Vagina (tissue), 2 donors: ENCODE results near the gene HSD11B2. TPM values are rescaled to one million over a fixed set of nuclear protein-coding genes. Genes with fewer than 3 reads are reported as not detected.

ENCODE experiments used
- DNase-seq, 2 donors: peaks; one replicate each; pipeline ENCODE4 v3.0.0-alpha.2; 2017; ENCODE audit errors: extremely low spot score in 2 of 2
- H3K27ac ChIP-seq: fragments of 200-600 bp; sonication (generic); one replicate; pipeline ENCODE4 v1.5.1; 2019
- H3K27me3 ChIP-seq: fragments of 200-600 bp; sonication (generic); one replicate; pipeline ENCODE4 v1.5.1; 2019
- H3K36me3 ChIP-seq, 2 donors: fragments of 200-600 bp; sonication (generic); one replicate each; pipeline ENCODE4 v1.5.1; 2017 to 2019
- H3K4me1 ChIP-seq: fragments of 200-600 bp; sonication (generic); one replicate; pipeline ENCODE4 v1.5.1; 2019
- H3K4me3 ChIP-seq, 2 donors: fragments of 200-600 bp; sonication (generic); 1 replicate in 1 of 2; 2 replicates in 1 of 2; pipeline ENCODE4 v1.5.1; 2016 to 2019
- H3K9me3 ChIP-seq: fragments of 200-600 bp; sonication (generic); one replicate; pipeline ENCODE4 v1.5.1; 2019
- POLR2A ChIP-seq, 2 donors: fragments of 450-650 bp; IDR thresholded peaks; one replicate each; pipeline ENCODE4 v1.6.1; 2017; ENCODE audit warnings: antibody characterized with exemption in 2 of 2, mild to moderate bottlenecking in 2 of 2, moderate library complexity in 2 of 2
- POLR2AphosphoS5 ChIP-seq, 2 donors: sonication (generic); formaldehyde crosslinking; IDR thresholded peaks; one replicate each; pipeline ENCODE4 v1.9.0; 2017; ENCODE audit warnings: antibody characterized with exemption in 2 of 2, mild to moderate bottlenecking in 2 of 2, low read depth in 1 of 2; ENCODE audit not compliant: insufficient read depth in 1 of 2
- intact Hi-C: fragments of 100-400 bp; cut with DNase I; formaldehyde crosslinking; loops from one replicate; pipeline ENCODE4 v1.15.1; 2023
- total RNA-seq: library from RNA; depleted of rRNA; stranded (reverse); fragments of >200 nt; gene quantifications from one replicate; pipeline ENCODE4 v1.2.3, GENCODE V29; 2016
- TF ChIP-seq, protein P1 (sequence below), 3 experiments: fragments of 450-650 bp in 2 of 3; fragments of 200-600 bp in 1 of 3; sonication (generic) in 1 of 3; IDR thresholded peaks; one replicate each; pipeline ENCODE4 v1.5.1; 2017 to 2019; ENCODE audit warnings: antibody characterized with exemption in 3 of 3, mild to moderate bottlenecking in 2 of 3, moderate library complexity in 2 of 3

The HSD11B2 gene
- total RNA-seq = 30.2 TPM

DNA sequence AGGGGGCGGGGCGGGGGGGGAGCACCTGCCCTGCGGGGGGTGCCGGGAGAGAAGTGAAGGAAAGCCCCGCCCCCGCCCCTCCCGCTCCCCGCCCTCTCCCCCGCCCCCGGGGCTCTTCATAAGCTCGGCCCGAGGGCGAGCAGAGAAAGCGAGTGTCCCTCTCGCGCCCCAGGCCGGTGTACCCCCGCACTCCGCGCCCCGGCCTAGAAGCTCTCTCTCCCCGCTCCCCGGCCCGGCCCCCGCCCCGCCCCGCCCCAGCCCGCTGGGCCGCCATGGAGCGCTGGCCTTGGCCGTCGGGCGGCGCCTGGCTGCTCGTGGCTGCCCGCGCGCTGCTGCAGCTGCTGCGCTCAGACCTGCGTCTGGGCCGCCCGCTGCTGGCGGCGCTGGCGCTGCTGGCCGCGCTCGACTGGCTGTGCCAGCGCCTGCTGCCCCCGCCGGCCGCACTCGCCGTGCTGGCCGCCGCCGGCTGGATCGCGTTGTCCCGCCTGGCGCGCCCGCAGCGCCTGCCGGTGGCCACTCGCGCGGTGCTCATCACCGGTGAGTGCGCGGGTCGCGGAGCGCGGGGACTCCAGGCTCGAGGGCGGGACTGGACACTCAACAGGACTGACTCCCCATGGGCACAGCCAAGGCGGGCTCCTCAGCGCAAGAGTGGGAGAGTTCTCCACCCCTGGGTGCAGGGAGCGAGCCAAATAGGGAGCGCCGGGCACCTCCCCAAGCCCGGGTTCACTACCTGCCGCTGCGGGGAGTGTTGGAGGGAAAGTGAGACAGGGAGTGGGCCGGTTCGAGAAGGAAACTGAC, at the start of gene HSD11B2:
TSS of gene HSD11B2 (plus strand) at position 145 of the 798 bp plus-strand sequence. CDS start at position 273, 128 bp downstream.
- intact Hi-C loops = loop anchor here (2.0 kb wide), 1 partner anchor 34 kb away; no protein-coding TSS in a partner anchor
- Histone ChIP-seq H3K36me3 (no peaks in the 10 kb centered on the region), H3K9me3 (no peaks in the 10 kb centered on the region), H3K4me3 (peak within 1 kb of the TSS; percentile 49 to 54), H3K4me1 (peaks cover 67% of the 10 kb centered on the region), H3K27me3 (no peaks in the 10 kb centered on the region), H3K27ac (peak within 1 kb of the TSS; percentile 78)
- no peak for DNase-seq
- TF ChIP-seq POLR2AphosphoS5 (IDR thresholded peaks at IDR 0.05; ENCODE audit: insufficient read depth in 1 of 2, low read depth in 1 of 2) (no peak), POLR2A (IDR thresholded peaks at IDR 0.05) (no peak)
- TF ChIP-seq, protein P1, sequence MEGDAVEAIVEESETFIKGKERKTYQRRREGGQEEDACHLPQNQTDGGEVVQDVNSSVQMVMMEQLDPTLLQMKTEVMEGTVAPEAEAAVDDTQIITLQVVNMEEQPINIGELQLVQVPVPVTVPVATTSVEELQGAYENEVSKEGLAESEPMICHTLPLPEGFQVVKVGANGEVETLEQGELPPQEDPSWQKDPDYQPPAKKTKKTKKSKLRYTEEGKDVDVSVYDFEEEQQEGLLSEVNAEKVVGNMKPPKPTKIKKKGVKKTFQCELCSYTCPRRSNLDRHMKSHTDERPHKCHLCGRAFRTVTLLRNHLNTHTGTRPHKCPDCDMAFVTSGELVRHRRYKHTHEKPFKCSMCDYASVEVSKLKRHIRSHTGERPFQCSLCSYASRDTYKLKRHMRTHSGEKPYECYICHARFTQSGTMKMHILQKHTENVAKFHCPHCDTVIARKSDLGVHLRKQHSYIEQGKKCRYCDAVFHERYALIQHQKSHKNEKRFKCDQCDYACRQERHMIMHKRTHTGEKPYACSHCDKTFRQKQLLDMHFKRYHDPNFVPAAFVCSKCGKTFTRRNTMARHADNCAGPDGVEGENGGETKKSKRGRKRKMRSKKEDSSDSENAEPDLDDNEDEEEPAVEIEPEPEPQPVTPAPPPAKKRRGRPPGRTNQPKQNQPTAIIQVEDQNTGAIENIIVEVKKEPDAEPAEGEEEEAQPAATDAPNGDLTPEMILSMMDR (IDR thresholded peaks at IDR 0.05) = no peak

DNA sequence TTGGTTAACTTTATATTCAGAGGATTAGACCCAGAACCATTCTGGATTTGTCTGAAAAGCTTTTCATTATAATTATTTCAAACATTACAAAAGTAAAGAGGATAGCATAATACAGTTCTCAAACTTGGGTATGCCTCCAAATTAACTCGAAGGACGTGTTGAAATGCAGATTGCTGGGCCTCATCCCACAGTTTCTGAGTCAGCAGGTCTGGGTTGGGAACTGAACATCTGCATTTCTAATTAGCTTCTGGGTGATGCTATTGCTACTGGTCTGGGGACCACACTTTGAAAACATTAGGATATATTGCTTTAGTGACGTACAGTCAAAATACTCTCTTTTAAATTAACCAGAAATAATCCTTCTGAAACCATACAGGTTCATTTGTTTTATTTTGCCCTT, 47.6 kb upstream of the HSD11B2 start:
- Histone ChIP-seq H3K4me3 (no peak overlapping the region), H3K4me1 (no peaks in the 10 kb centered on the region), H3K9me3 (no peaks in the 10 kb centered on the region), H3K27ac (no peak overlapping the region), H3K36me3 (no peaks in the 10 kb centered on the region), H3K27me3 (no peaks in the 10 kb centered on the region)
- intact Hi-C loops = no loop called here
- TF ChIP-seq, protein P1 (IDR thresholded peaks at IDR 0.05) = no peak
- TF ChIP-seq POLR2AphosphoS5 (IDR thresholded peaks at IDR 0.05; ENCODE audit: insufficient read depth in 1 of 2, low read depth in 1 of 2) (no peak), POLR2A (IDR thresholded peaks at IDR 0.05) (no peak)
- no peak for DNase-seq

DNA sequence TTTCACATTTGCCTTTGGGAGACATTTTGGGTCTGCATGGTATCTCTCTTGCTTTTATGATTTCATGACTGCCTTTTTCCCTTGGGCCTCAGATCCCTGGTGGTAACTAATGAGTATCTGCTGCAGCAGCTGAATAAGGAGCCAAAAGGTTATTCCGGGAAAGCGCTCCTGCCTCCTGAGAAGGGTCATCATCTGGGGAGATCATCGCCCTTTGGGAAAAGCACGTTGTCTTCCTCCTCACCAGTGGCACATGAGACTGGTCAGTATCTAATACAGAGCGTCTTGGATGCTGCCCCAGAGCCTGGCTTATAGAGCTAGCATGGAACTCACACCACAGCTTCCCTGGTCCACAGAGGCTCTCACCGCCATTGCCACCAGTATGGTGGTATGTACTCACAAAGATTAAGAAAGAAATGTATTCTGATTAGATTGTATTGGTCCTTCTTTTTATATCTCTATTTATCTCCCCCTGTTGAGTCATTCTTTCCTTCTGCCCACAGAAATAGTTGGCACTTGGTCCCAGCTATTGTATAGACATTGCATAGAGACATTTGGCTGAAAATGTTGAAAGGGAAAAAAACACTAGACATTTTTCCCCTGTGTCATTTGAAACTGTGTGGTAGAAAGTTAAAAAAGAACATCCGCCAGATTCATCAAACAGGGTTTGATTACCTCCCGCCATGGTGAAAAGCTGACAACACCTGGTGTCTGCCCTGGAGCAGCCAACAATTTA, 46.0 kb upstream of the HSD11B2 start:
- H3K36me3 ChIP-seq = no peaks in the 10 kb centered on the region
- no peak overlapping the region for H3K27ac ChIP-seq
- TF ChIP-seq POLR2AphosphoS5 (IDR thresholded peaks at IDR 0.05; ENCODE audit: insufficient read depth in 1 of 2, low read depth in 1 of 2) (no peak), POLR2A (IDR thresholded peaks at IDR 0.05) (no peak)
- TF ChIP-seq, protein P1 (IDR thresholded peaks at IDR 0.05) = no peak
- intact Hi-C loops = no loop called here
- H3K4me3 ChIP-seq = no peak overlapping the region
- no peak for DNase-seq
- no peaks in the 10 kb centered on the region for H3K9me3 ChIP-seq
- no peaks in the 10 kb centered on the region for H3K4me1 ChIP-seq
- no peaks in the 10 kb centered on the region for H3K27me3 ChIP-seq

DNA sequence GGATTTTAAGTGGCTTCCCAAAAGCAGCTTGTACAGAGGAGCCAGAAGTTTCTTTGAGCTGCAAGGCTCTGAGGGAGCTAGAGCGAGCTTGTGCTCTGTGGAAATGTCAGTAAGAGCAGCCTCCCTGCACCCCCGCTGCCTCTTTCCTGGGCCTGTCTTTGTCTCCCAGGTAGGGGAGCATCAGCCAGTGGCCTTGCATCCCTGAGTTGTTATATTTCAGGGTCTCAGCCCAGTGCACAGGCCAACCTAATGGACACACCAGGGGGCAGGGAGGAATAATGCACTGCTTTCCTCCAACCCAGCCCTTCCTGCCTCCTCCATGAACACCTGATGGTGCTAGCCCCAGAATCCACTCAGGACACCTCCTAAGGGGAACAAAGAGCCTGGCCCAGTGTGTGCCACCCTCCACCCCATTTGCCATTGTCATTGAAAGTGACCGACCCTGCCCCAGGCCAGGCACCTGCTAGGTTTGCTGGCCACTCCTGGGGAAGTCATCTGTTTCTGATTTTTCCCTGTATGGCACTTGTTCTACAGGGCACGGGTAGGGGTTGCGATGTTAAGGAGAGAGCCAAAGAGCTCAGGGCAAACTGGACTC, 44.0 kb upstream of the HSD11B2 start:
- Histone ChIP-seq H3K27ac (no peak overlapping the region), H3K36me3 (no peaks in the 10 kb centered on the region), H3K9me3 (no peaks in the 10 kb centered on the region), H3K4me1 (peaks cover 14% of the 10 kb centered on the region), H3K4me3 (no peak overlapping the region), H3K27me3 (no peaks in the 10 kb centered on the region)
- DNase-seq = no peak
- no peak for TF ChIP-seq POLR2AphosphoS5 (IDR thresholded peaks at IDR 0.05; ENCODE audit: insufficient read depth in 1 of 2, low read depth in 1 of 2)
- TF ChIP-seq, protein P1 (IDR thresholded peaks at IDR 0.05) = no peak
- TF ChIP-seq POLR2A (IDR thresholded peaks at IDR 0.05) = no peak
- intact Hi-C loops = no loop called here
